ENCODE data around the gene C19orf25. TPM values are rescaled to one million over a fixed set of nuclear protein-coding genes. Genes with fewer than 3 reads are reported as not detected.

C19orf25 gene
- total and polyA plus RNA-seq, 9 donors, result 1.1 to 26.3 (median 22.2) TPM

- WGBS, 3 donors, result 87 to 88% (median 87%) methylated on average over 9 of the region's 9 CpGs
- H3K27me3 ChIP-seq, result peaks cover 9% of the 10 kb centered on the region
- peak in 1 of 5 donors; percentile 32 for DNase-seq
- intact Hi-C loops (cut with DNase I), result loop anchor here in 2 of 4 donors (10.0 kb wide), 2 partner anchors 133 to 163 kb away; partner anchors contain the start of gene EFNA2 (in 2 of the 2)
- H3K9me3 ChIP-seq, result no peaks in the 10 kb centered on the region
- no peak overlapping the region for H3K27ac ChIP-seq
- H3K4me3 ChIP-seq, result no peak overlapping the region
- no peak for TF ChIP-seq EP300 (IDR thresholded peaks at IDR 0.05)
- TF ChIP-seq CTCF (IDR thresholded peaks at IDR 0.05), result no peak
- TF ChIP-seq POLR2A (IDR thresholded peaks at IDR 0.05), result no peak
- H3K36me3 ChIP-seq, result no peaks in the 10 kb centered on the region
- H3K4me1 ChIP-seq (ENCODE audit: insufficient read depth), result peaks cover 5% of the 10 kb centered on the region
These were observed 31.1 kb downstream of the C19orf25 start for GRCh38 chr19:1447944-1448343.

GRCh38 chr19:1447504-1447903 lies 31.5 kb downstream of the C19orf25 start:
- Histone ChIP-seq H3K27ac (no peak overlapping the region), H3K4me3 (no peak overlapping the region), H3K9me3 (no peaks in the 10 kb centered on the region), H3K27me3 (peaks cover 9% of the 10 kb centered on the region), H3K36me3 (no peaks in the 10 kb centered on the region), H3K4me1 (ENCODE audit: insufficient read depth) (peaks cover 5% of the 10 kb centered on the region)
- no peak for DNase-seq
- intact Hi-C loops (cut with DNase I), result loop anchor here in 2 of 4 donors (10.0 kb wide), 2 partner anchors 133 to 163 kb away; partner anchors contain the start of gene EFNA2 (in 2 of the 2)
- WGBS, 3 donors, result 21 to 33% (median 27%) methylated on average over 4 of the region's 4 CpGs
- no peak for TF ChIP-seq POLR2A (IDR thresholded peaks at IDR 0.05)
- TF ChIP-seq EP300 (IDR thresholded peaks at IDR 0.05), result no peak
- no peak for TF ChIP-seq CTCF (IDR thresholded peaks at IDR 0.05)

- Histone ChIP-seq H3K36me3 (no peaks in the 10 kb centered on the region), H3K27me3 (peaks cover 9% of the 10 kb centered on the region), H3K4me1 (ENCODE audit: insufficient read depth) (peaks cover 5% of the 10 kb centered on the region), H3K4me3 (no peak overlapping the region), H3K9me3 (no peaks in the 10 kb centered on the region), H3K27ac (no peak overlapping the region)
- DNase-seq, result peak in 1 of 5 donors; percentile 61
- intact Hi-C loops (cut with DNase I), result loop anchor here in 2 of 4 donors (10.0 kb wide), 2 partner anchors 132 to 162 kb away; partner anchors contain the start of gene EFNA2 (in 2 of the 2)
- TF ChIP-seq EP300 (IDR thresholded peaks at IDR 0.05) (no peak), POLR2A (IDR thresholded peaks at IDR 0.05) (no peak), CTCF (IDR thresholded peaks at IDR 0.05) (no peak)
- WGBS, 3 donors, result 3 to 7% (median 4%) methylated on average over 55 to 63 of the region's 63 CpGs
These were observed 32.1 kb downstream of the C19orf25 start for GRCh38 chr19:1446713-1447481.

- H3K4me1 ChIP-seq (ENCODE audit: insufficient read depth), result peaks cover 5% of the 10 kb centered on the region
- TF ChIP-seq CTCF (IDR thresholded peaks at IDR 0.05) (no peak), POLR2A (IDR thresholded peaks at IDR 0.05) (no peak), EP300 (IDR thresholded peaks at IDR 0.05) (no peak)
- H3K9me3 ChIP-seq, result no peaks in the 10 kb centered on the region
- no peak overlapping the region for H3K27ac ChIP-seq
- no peak overlapping the region for H3K4me3 ChIP-seq
- DNase-seq, result peak in 1 of 5 donors; percentile 40
- intact Hi-C loops (cut with DNase I), result loop anchor here in 2 of 4 donors (10.0 kb wide), 2 partner anchors 131 to 161 kb away; partner anchors contain the start of gene EFNA2 (in 2 of the 2)
- no peaks in the 10 kb centered on the region for H3K36me3 ChIP-seq
- H3K27me3 ChIP-seq, result peaks cover 6% of the 10 kb centered on the region
- WGBS, 3 donors, result 1% methylated on average over 60 to 99 of the region's 99 CpGs
These were observed 32.9 kb downstream of the C19orf25 start for GRCh38 chr19:1445932-1446712.
